CD4-positive, alpha-beta T cell treated with Interleukin-6 for 4 hours (primary cell): Measurements from ENCODE around the gene FGF14.
"Not testable (repeated sequence)": the region's sequence is repeated elsewhere in the genome, so short reads cannot be mapped to it uniquely, and the experiment has no call there.

Experiments used
- DNase-seq: peaks from one replicate; pipeline ENCODE4 v3.0.0-alpha.2; 2020; ENCODE audit warnings: mixed read lengths

FGF14 gene

GRCh38 chr13:102187313-102187712, 214.5 kb downstream of the FGF14 start:
- no peak for DNase-seq

GRCh38 chr13:102185375-102185984, 216.4 kb downstream of the FGF14 start:
- DNase-seq, result no peak

GRCh38 chr13:102183509-102184182, 218.2 kb downstream of the FGF14 start:
- no peak for DNase-seq

- no peak for DNase-seq
Observed at GRCh38 chr13:102182170-102182569, 219.7 kb downstream of the FGF14 start.

- no peak for DNase-seq
Observed at GRCh38 chr13:102177431-102177830, 224.4 kb downstream of the FGF14 start.

GRCh38 chr13:102176846-102177245, 225.0 kb downstream of the FGF14 start:
- no peak for DNase-seq

DNA sequence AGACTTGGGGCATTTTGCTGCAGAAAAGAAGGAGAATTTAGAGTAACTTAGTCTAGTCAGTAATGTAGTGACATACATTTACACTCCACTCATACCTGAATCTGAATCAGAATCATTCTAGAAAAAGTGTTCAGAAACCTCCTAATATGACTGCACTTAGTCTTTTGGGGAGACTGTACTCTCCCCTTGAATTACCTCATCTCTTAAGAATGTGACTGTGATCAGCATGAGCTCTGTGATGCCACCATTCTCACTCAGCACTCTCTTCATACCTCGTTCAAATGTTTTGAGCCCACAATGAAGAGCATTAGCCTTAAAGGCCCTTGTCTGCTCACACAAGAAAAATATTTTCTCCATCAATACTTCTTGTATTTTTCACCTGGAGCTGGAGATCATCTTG, 229.4 kb downstream of the FGF14 start:
- no peak for DNase-seq

- no peak for DNase-seq
Observed at GRCh38 chr13:102170305-102170704, 231.5 kb downstream of the FGF14 start.

DNA sequence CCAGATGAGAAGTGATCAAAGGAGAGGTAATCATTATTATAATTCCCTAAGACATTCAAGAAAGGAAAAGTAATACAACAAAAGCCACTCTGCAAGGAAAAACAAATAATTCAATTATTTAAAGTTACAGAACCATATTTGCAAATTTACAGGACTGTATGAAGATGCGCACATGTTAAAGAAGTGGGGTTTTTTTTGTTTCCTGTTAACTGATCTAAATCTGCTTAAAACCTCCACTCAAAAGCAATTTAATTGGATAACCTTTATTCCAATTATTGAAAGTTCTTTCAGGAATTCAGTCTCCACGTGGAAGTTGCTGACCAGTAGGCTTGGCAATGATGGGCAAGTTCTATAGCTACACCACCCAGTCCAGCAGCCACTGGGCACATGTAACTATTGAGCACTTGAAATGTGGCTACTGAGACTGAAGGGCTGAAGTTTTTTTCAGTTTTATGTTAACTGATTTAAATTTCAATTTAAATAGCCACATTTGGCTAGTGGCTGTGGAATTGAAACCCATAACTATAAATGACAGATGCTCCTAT, 232.3 kb downstream of the FGF14 start:
- no peak for DNase-seq

- no peak for DNase-seq
Observed at GRCh38 chr13:102152790-102153189, 249.1 kb downstream of the FGF14 start.

DNA sequence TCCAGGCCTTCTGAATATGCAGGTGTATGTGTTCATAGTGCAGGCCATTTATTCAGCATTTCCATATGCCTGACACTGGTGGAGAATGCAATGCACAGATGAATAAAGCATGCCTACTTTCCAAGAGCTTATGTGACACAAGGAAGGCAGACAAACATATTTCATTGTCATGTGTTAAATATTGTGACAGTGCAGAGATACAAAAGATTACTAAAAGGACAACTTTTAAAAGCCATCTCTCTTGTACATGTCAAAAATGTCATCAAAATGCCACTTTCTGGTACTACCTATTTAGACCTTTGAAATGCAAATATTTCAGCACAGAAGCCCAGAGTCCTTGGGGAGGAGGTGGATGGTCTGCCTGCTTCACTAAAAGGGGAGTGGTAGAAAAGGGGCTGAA, 254.5 kb downstream of the FGF14 start:
- no peak for DNase-seq

DNA sequence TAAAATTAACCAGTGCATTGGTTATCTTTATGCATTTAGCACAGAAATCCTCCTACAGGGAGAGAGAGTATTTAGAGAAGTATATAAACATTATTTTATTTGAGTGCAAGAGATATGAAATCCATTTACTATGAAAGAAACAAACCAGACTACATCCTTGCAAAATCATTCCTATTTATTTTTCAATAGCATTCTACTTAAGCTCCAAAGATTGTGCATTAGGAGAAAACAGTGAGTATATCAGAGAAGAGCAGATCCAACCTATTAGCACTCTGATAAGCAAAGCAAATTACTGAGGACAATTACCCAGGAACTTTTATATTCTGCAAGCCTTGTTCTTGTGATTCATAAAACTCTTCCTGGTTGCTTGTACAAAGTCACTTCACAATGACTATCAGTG, 256.1 kb downstream of the FGF14 start:
- no peak for DNase-seq

GRCh38 chr13:102142473-102142826, 259.4 kb downstream of the FGF14 start:
- no peak for DNase-seq

DNA sequence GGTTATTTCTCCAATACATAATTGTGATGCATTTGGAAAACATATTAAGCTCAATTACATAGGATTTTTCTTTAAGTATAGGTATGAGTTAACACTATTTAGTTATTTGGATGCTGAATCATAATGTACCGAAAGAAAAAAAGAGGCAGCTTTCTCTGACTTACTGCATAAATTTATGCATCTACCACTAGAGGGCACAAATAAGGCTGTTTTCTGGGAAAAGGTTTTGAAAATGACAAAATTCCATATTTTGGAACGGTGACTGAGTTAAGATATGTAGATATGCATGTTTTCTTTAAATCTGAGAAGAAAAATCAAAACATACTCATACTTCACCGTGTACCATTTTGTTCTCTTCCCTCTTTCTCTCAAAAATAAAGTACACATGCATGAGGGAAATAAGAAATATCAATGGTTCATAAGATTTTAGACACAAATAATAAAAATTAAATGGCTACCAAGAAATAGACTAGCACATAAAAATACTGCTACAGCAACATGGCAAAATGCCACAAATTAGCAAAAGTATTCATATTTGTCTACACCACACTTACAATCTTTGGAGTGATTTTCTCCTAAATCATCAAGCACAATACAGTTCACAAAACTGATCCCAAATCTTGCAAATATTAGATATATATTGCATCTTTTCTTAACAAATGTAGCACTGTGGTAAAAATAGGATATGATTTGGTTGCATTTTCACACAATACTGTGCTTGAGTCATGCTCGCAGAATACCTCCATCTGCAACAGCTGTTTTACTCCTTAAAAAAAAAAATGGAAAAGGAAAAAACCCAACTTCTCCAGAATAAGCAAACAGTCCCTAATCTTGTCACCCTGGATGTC, 260.0 kb downstream of the FGF14 start:
- no peak for DNase-seq

DNA sequence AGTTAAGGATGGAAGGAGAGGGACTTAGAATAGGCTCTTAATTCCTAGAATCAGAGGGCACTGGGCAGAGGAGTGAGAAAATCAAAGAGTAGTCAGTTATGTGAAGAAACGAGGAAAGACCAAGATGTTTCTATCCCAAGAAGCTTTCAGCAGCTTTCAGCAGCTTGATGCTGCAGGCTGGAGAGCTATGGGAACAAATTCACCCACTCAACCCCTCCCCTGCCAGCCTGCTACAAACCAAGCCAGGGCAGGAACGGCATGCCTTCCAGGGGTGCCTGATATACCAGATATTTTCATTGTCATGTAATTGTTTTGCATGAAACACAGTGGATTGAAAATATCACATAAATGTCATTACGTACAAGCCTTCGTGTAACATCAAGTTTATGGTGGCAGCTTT, 262.2 kb downstream of the FGF14 start:
- DNase-seq, result no peak

DNA sequence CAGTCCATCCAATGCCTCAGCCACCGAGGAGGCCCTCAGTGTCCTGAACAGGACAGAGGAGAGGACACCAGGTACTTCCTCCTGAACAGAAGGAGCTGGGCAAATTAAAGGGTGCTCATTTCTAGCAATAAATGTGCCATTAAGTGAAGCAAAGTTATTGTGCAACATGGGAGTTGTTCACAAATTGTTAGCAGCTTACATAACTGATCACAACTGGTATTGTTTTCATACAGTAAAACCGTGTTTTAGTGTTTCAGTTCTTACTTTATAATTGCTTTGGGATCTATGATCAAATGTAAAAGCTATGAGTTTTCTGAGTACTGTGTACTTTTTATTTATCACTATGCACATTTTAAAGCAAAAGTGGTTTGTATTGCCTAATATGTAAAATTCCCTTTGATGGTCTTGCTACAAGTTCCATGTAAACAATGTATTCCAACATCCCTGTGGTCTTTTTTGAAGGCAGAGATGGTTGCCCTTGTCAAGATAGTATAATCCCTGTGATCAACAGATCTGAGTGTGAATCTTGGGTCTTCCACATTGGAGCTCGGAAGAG, 263.1 kb downstream of the FGF14 start:
- no peak for DNase-seq

DNA sequence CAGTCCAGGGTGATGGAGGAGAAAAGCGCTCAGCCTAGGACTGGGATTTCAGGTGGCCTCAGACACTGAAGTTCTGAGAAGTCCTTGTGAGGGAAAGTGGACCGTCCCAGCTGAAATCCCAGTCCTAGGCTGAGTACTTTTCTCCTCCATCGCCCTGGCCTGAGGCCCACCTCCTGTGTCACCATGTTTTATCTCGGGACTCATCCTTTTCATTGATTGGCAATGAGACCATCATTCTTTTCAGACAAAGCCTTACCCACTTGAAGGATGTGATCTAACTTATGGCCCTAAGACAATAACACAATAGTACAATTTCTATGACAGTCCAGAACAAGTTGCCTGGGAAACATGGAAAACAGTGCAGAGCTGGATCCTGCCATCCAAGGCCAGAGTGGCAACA, 263.9 kb downstream of the FGF14 start:
- not testable (repeated sequence) for DNase-seq

GRCh38 chr13:102136735-102137296, 265.0 kb downstream of the FGF14 start:
- no peak for DNase-seq

GRCh38 chr13:102132777-102133295, 269.0 kb downstream of the FGF14 start:
- no peak for DNase-seq

- no peak for DNase-seq
Observed at GRCh38 chr13:102131246-102131645, 270.6 kb downstream of the FGF14 start.

DNA sequence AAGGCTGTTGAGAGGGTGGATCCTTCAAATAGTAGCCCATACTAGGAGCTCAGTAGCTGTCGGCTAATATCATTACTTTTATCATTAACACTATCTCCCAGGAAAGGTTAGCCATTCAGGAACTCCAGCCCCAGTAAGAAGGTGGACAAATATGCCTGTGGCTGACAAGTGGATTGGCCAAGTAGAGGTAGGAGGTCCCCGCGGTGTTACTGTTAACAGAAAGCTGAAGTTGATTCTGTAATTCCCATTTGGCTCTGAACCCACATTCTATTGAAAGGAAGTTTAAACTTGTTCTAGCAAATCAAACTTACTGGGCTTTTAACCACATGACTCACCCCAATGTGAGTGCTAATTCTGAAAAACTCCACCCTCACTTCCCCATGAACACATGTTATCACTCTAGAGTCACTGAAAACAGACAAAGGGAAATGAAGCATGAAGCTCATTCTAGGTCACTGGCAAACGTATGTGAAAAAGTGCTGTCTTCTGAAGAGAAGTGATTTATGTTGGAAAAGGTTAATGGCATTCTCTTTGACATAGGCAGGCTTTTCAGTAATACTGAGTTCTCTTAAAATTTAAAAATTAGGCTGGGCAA, 273.5 kb downstream of the FGF14 start:
- no peak for DNase-seq

GRCh38 chr13:102127153-102127552, 274.7 kb downstream of the FGF14 start:
- no peak for DNase-seq
